ENCODE results near the gene C22orf39. TPM values are rescaled to one million over a fixed set of nuclear protein-coding genes. Genes with fewer than 3 reads are reported as not detected.

The C22orf39 gene
- total RNA-seq, 2 experiments from 2014 or later: 52.1 to 64.8 TPM

DNA sequence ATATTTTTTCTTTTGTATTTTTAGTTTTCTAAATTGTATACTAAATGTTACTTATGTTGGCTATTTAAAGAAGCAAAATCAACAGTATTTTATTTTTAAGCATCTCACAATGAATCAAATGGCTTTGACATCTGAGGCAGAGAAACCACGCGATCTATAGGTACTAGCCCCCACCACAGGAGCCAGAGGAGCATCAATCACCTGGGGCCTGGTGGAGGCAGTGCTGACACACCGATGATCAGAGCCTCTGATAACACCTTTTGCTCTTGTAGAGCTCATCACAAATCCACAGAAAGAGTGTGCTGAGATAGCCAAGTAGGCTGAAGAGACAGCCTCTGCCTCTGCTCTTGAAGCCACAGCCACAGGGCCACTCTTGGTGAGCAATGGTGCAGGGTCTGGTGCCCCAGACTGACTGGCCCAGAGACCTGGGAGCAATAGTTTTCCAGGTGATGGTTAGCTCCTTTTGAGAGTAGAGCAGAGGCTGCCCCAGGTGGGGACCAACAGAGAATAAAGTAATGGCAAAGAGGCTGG is 41.2 kb downstream of the C22orf39 start:
- CTCF ChIA-PET (ENCODE audit: unreplicated experiment): interaction anchor here (0.6 kb wide), 1 partner anchor 130 kb away, joined by 6 read pairs; no protein-coding TSS in a partner anchor
- TF ChIP-seq EZH2phosphoT487 (IDR thresholded peaks at IDR 0.05; ENCODE audit: borderline replicate concordance, low read depth, low read length): no peak
- TF ChIP-seq, protein P1, sequence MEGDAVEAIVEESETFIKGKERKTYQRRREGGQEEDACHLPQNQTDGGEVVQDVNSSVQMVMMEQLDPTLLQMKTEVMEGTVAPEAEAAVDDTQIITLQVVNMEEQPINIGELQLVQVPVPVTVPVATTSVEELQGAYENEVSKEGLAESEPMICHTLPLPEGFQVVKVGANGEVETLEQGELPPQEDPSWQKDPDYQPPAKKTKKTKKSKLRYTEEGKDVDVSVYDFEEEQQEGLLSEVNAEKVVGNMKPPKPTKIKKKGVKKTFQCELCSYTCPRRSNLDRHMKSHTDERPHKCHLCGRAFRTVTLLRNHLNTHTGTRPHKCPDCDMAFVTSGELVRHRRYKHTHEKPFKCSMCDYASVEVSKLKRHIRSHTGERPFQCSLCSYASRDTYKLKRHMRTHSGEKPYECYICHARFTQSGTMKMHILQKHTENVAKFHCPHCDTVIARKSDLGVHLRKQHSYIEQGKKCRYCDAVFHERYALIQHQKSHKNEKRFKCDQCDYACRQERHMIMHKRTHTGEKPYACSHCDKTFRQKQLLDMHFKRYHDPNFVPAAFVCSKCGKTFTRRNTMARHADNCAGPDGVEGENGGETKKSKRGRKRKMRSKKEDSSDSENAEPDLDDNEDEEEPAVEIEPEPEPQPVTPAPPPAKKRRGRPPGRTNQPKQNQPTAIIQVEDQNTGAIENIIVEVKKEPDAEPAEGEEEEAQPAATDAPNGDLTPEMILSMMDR (conservative IDR thresholded peaks at IDR 0.05; ENCODE audit: low read length): peak; percentile 36; the same call in 1 of the 2 replicates
- intact Hi-C loops (cut with micrococcal nuclease; ENCODE audit: unreplicated experiment): no loop called here
- Histone ChIP-seq H3K4me3 (ENCODE audit: low read depth, low read length, poor library complexity, severe bottlenecking) (no peak overlapping the region), H2AFZ (ENCODE audit: low read length) (no peak overlapping the region), H3K27ac (ENCODE audit: low read depth, low read length, poor library complexity, severe bottlenecking) (no peak overlapping the region), H3K36me3 (ENCODE audit: insufficient read depth, low read length) (peaks cover 91% of the 10 kb centered on the region), H3K4me1 (ENCODE audit: insufficient read depth, low read length, poor library complexity, severe bottlenecking) (peaks cover 8% of the 10 kb centered on the region), H3K4me2 (ENCODE audit: low read length) (no peak overlapping the region), H3K79me2 (ENCODE audit: insufficient read depth, low read depth, low read length) (peaks cover 14% of the 10 kb centered on the region; the same call in 1 of the 2 replicates), H3K9me3 (ENCODE audit: low read length) (no peaks in the 10 kb centered on the region), H3K9me2 (ENCODE audit: insufficient read depth, low read length) (no peaks in the 10 kb centered on the region), H4K20me1 (ENCODE audit: insufficient read depth, low read length) (peaks cover 7% of the 10 kb centered on the region; the same call in 1 of the 2 replicates)
- BruUV-seq (replicated peaks): no TSS peak
- POLR2A ChIA-PET: interaction anchor here (0.6 kb wide), 1 partner anchor 52 kb away, joined by 3 read pairs; no protein-coding TSS in a partner anchor
- DNase-seq (ENCODE audit: low spot score): no peak

DNA sequence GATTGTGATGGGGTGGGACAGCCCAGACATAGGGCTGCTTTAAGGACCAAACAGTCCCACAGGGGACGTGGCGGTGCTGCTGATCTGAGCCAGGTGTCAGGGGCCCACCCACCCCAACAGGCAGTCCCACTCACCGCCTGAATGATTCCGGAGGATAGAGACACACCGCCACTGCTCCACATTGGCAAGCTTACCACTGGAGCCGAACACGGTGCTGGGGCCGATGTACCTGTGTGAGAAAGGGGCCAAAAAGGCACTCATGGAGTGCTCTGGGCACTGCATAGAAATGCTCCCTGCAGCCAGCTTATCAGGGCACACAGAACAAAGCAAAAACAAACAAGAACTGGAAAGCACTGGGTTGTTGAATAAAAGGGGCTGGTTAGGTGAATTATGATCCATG is 41.9 kb downstream of the C22orf39 start:
- intact Hi-C loops (cut with micrococcal nuclease; ENCODE audit: unreplicated experiment): no loop called here
- no peak overlapping the region for H3K4me2 ChIP-seq (ENCODE audit: low read length)
- no peaks in the 10 kb centered on the region for H3K9me3 ChIP-seq (ENCODE audit: low read length)
- peaks cover 1% of the 10 kb centered on the region; the same call in 1 of the 2 replicates for H4K20me1 ChIP-seq (ENCODE audit: insufficient read depth, low read length)
- H3K4me1 ChIP-seq (ENCODE audit: insufficient read depth, low read length, poor library complexity, severe bottlenecking): peaks cover 8% of the 10 kb centered on the region
- DNase-seq (ENCODE audit: low spot score): no peak
- H3K9me2 ChIP-seq (ENCODE audit: insufficient read depth, low read length): no peaks in the 10 kb centered on the region
- TF ChIP-seq EZH2phosphoT487 (IDR thresholded peaks at IDR 0.05; ENCODE audit: borderline replicate concordance, low read depth, low read length): no peak
- TF ChIP-seq, protein P1 (conservative IDR thresholded peaks at IDR 0.05; ENCODE audit: low read length): no peak
- no TSS peak for BruUV-seq (replicated peaks)
- ChIA-PET POLR2A (no interaction called here), CTCF (ENCODE audit: unreplicated experiment) (interaction anchor here (0.6 kb wide), 1 partner anchor 129 kb away, joined by 6 read pairs; no protein-coding TSS in a partner anchor)
- peaks cover 7% of the 10 kb centered on the region; the same call in 1 of the 2 replicates for H3K79me2 ChIP-seq (ENCODE audit: insufficient read depth, low read depth, low read length)
- no peak overlapping the region for H2AFZ ChIP-seq (ENCODE audit: low read length)
- no peak overlapping the region for H3K4me3 ChIP-seq (ENCODE audit: low read depth, low read length, poor library complexity, severe bottlenecking)
- no peak overlapping the region for H3K27ac ChIP-seq (ENCODE audit: low read depth, low read length, poor library complexity, severe bottlenecking)
- H3K36me3 ChIP-seq (ENCODE audit: insufficient read depth, low read length): peaks cover 91% of the 10 kb centered on the region

DNA sequence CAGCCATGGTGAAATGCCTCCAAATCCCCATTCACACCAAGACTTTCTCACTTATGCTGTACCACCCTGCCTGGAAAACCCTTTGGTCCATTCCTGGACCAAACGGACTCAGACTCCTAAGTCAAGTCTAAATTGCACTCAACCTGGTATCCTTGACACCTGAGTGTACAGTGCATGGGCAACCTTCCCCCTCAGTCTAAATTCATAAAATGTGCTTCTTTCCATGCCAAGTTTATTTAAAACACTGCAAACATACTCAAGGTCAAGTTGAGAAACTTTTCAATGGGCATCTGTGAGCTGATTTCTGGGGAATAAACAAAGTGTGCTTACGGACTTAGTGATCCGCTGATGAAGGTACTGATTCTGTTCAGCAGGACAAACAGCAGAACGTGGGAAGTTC is 42.4 kb downstream of the C22orf39 start:
- Histone ChIP-seq H3K4me1 (ENCODE audit: insufficient read depth, low read length, poor library complexity, severe bottlenecking) (peaks cover 8% of the 10 kb centered on the region), H3K9me2 (ENCODE audit: insufficient read depth, low read length) (no peaks in the 10 kb centered on the region), H3K4me3 (ENCODE audit: low read depth, low read length, poor library complexity, severe bottlenecking) (no peak overlapping the region), H4K20me1 (ENCODE audit: insufficient read depth, low read length) (no peaks in the 10 kb centered on the region), H2AFZ (ENCODE audit: low read length) (no peak overlapping the region), H3K27ac (ENCODE audit: low read depth, low read length, poor library complexity, severe bottlenecking) (no peak overlapping the region), H3K9me3 (ENCODE audit: low read length) (no peaks in the 10 kb centered on the region), H3K4me2 (ENCODE audit: low read length) (no peak overlapping the region), H3K79me2 (ENCODE audit: insufficient read depth, low read depth, low read length) (peaks cover 1% of the 10 kb centered on the region; the same call in 1 of the 2 replicates), H3K36me3 (ENCODE audit: insufficient read depth, low read length) (peaks cover 91% of the 10 kb centered on the region)
- DNase-seq (ENCODE audit: low spot score): no peak
- TF ChIP-seq, protein P1 (conservative IDR thresholded peaks at IDR 0.05; ENCODE audit: low read length): no peak
- TF ChIP-seq EZH2phosphoT487 (IDR thresholded peaks at IDR 0.05; ENCODE audit: borderline replicate concordance, low read depth, low read length): no peak
- intact Hi-C loops (cut with micrococcal nuclease; ENCODE audit: unreplicated experiment): no loop called here
- ChIA-PET POLR2A (no interaction called here), CTCF (ENCODE audit: unreplicated experiment) (interaction anchor here (0.5 to 1.0 kb wide), 2 partner anchors 10 to 14 kb away, joined by 3 read pairs; no protein-coding TSS in a partner anchor)
- no TSS peak for BruUV-seq (replicated peaks)

Data from OCI-LY7 (cell line).